HEK293T (cell line): ENCODE measurements around the gene WFDC2.

Source experiments
- BHLHE40 ChIP-seq: fragments of 450-650 bp; IDR thresholded peaks from 2 replicates; pipeline ENCODE4 v1.6.1; 2016; ENCODE audit warnings: mild to moderate bottlenecking, moderate library complexity, borderline replicate concordance
- ELF4 ChIP-seq: fragments of 450-650 bp; IDR thresholded peaks from 2 replicates; pipeline ENCODE4 v1.6.1; 2017; ENCODE audit warnings: antibody characterized with exemption
- FOXM1 ChIP-seq: fragments of 450-650 bp; IDR thresholded peaks from 2 replicates; pipeline ENCODE4 v1.6.1; 2017; ENCODE audit warnings: mild to moderate bottlenecking, borderline replicate concordance
- HDGF ChIP-seq: fragments of 450-650 bp; IDR thresholded peaks from 2 replicates; pipeline ENCODE4 v1.6.1; 2017; ENCODE audit warnings: antibody characterized with exemption, borderline replicate concordance

DNA sequence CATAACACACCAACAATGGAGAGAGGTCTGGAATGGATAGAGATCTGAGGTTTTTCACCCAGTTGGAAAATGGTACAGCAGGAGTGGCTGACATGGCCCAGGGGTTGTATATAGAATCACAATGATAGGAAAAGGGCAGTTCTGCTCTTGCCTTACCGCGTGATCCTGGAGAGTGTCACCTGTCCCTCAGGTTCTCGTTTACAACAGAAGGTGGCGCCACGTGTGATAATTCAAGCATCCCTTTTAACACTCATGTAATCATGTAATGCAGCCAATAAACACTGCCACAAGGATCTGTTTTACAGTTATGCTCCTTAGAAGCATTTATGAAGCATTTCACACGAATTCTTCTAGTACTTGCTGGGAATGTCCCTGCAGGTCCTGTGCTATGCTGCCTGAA, 12.9 kb upstream of the WFDC2 start:
- TF ChIP-seq HDGF, result no peak
- no peak for TF ChIP-seq ELF4
- no peak for TF ChIP-seq BHLHE40
- TF ChIP-seq FOXM1, result no peak
